Measurements from ENCODE around the gene G3BP1.
"Not testable (repeated sequence)": the region's sequence is repeated elsewhere in the genome, so short reads cannot be mapped to it uniquely, and the experiment has no call there.

The G3BP1 gene

DNA sequence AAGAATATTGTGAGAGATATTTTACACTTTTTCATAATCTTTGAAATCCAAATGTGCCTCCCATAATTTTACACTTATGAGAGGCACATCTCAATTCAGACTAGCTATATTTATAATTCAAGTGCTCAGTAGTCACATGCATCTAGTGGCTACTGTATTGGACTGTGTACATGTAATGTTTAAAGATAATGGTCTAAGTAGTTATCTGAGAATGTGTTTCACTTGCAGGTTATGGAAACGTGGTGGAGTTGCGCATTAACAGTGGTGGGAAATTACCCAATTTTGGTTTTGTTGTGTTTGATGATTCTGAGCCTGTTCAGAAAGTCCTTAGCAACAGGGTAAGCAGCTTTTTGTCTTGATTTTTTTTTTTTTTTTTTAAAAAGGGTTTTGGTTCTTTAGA, 28.8 kb downstream of the G3BP1 start:
- DNase-seq, result no peak

DNA sequence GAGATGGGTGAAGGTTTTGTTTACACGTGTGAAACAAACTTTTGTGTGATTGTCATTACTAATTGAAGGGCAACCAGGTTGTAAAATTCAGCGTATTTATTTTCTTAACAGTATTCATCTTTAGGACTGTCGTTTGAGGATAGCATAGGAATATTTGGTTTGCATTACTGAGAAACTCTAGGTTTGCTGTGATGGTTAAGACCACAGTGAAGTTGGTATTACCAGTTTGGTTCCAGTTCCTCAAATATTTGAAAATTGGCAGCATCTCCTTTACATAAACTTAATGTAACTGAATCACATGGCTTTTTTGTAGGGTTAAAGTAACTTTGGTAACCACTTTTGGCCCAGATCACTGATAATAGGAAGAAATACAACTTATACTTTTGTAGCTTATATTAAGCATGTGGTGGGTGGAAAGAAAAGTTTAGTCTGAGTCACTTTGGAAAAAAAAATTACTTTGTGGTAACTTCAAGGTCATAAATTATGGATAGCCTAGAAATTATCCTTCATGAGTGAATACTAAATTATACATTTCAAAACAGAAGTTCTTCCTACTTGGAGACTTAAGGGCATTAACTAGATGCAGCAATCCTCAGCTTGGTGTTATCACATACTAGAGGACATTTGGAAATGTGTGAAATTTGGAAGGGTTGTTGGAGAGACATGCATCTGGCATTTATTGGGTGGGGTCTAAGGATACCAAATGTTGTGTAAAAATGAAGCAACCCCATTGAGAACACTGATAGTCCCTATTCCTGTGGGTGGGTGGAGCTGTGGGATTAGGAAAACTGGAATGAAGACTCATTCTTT, 33.9 kb downstream of the G3BP1 start:
- DNase-seq, result no peak

DNA sequence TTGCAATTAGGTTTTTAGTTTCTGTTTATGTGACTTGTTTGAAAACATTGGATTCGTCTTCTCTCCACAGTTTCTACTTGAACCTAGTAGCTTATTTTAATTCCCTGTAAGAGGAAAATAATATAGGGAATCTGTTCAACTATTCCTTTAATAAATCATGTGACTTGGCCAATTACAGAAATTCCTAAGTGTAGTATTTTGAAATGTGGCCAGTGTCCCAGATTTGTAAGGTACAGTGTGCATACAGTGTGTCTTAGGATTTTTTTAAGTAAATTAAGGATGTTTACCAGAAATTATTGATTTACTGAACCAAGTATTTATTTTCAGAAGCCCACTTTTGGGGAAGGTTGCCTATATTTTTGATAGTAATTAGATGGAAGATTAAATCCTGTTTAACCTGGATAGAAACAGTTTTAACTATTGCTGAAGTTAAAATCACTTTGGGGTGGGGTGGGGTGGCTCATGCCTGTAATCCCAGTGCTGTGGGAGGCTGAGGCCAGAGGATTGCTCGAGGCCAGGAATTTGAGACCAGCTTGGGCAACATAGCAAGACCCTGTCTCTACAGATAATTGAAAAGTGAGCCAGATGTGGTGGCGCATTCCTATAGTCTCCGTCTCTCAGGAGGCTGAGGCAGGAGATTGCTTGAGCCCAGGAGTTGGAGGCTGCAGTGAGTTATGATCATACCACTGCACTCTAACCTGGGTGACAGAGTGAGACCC, 36.9 kb downstream of the G3BP1 start:
- no peak for DNase-seq

DNA sequence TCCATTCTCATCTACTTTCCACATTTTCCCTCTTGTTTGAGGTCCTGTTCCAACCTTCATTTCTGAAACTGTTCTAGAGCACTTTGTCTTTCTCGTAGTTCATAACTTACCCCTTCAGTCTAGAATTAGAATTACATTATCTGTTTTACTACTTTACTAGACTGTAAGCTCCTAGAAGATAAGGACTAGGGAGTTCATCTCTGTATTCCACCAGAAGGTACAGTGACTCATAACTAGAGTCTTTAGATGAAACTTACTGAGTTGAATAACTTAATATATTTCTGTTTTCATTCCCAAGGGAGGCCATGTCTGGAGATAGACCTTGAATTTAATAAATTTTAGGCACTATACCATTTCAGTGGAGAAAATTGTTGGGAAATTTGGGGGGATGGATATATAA, 38.7 kb downstream of the G3BP1 start:
- no peak for DNase-seq

DNA sequence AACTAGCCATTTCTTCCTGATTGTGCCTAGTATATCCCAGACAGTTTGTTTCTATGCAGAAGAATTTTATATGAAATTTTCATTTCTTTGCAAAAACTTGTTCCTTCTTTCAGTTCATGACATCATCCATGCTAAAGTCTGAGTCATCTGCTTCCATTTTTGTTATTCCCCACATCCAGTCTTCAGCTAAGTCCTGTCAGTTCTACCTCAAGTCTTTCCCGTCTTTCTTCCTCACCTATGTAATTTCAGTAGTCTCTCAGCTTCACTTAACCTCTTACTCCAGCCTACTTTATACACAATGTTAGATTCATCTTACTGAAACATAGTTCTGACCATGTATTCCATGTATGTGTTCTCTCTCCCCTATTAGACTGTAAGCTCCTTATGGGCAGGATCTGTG, 39.1 kb downstream of the G3BP1 start:
- DNase-seq, result no peak

DNA sequence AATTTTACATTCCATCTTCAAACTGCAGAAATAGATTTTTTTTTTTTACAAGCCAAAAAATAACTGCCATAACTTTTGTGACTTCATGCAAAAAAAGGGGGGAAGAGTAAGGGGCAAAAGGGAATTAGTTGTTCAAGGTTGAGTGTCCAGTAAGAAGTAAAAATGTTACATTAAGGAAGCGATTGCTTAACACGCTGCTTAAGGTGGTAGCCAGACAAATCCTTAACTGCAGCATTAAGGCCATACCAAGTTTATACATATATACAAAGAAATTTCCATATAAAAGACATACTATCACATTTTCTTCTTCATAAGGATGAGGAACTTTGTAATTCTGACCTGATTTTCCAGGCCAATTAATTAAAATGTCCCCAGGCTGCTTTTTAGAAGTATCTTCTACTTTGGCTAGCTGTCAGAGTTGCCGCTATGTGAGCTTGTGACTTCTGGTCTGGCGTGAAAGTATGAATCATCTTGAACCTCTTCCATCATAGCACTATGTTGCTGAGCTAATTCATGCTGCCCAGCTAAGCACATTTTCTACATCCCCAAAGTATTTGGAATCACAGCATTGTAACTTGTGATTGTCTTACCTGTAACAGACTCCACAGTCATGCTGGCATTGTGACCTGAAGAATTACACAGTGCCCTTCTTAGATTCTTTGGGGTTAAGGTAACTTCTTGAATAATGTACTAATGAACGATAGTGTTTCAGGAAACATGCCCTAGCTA, 40.0 kb downstream of the G3BP1 start:
- no peak for DNase-seq

DNA sequence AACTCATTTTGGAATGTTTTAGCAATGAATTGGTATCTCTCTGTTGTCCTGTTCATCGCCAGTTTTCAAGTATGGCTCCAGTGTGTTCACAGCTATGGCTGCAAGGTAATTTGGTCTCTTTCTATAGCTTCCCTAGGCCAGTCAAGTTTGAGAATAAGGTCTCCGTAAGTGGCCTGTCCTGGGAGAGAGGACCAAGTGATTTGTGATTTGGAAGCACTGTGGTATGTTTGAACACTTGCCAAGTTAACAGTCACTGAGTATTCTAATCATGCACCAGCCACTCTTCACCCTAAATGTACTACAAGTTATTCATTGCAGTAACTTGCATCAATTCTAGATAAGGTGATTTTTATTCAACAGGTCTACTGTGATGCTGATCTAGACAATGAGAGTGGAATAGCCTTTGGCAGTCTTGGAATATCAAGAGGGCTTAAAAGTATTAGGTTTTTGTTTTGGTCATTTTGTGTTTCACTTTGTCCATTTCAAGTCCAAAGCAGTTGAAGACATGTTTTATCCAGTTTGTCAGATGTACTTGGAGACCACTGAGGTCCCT, 41.1 kb downstream of the G3BP1 start:
- no peak for DNase-seq

DNA sequence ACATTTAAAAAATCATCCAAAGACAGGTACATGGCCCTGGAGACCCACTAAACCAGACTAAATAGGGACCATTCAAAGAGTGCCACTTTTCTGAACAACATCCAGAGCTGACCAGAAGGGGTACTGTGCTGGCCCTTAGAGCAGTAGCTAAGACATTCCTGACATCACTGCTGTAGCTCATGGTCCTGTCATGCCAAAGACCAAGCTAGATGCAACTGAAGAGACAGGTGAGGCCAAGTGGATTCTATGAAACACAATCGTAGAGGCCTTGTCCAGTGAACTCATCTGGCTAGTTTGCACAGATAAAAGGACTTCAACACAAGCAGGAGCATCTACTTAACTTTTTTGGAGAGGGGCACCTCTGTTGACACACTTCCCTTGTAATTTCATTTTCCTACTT, 43.3 kb downstream of the G3BP1 start:
- DNase-seq, result no peak

DNA sequence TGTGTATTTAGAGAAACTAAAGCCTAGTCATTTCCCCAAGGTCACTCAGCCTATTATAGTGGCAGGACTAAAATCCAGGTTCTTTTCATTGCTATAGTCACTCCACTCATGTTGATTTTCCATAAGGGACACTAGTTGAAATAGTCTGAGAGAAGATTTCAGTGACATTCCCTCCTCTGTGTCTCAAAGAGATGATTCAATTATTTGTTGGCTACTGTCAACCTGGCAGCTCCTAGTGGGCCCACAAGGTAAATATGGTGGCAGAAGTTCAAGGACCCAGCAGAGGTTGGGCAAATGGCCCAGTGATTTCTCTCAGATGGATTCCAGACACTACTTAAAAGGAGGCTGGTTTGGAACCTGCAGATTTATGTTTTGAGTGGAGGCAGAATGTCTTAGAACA, 48.1 kb downstream of the G3BP1 start:
- DNase-seq, result no peak

DNA sequence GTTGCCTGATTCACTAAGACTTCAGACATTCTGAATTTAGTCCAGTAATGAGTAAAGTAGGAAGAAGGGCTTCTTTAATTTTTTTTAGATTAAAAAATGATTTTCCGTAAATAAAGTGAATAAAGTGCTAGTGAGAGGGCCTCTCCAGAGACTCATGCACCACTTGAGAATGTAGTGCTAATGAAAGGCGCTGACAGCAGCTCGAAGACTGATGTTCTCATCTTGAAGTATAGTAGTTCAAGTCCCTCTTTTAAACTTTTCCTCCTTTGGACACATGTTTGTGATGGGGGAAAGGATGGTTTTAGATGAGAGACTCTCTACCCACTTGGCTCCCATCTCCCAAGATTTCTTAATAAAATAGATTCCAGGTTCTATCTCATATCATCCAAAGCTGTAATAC, 48.5 kb downstream of the G3BP1 start:
- no peak for DNase-seq

DNA sequence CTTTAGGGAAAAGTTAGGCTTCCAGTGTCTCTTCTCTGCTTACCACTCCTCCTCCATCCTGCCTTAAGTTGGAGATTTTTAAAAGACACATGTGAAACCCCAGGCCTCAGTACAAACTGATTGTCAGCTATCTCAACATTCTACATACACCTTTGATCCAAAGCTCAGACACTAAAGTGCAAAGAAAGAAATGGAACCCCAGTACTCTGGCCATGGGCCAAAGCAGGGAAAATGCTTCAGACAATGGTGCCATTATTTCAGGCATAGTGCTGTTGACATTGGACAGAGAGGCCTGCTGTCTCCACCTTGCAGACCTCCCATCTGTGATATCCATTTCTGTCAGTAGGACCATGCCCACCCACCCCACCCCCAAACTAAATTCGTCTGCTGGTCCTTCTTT, 49.1 kb downstream of the G3BP1 start:
- no peak for DNase-seq

DNA sequence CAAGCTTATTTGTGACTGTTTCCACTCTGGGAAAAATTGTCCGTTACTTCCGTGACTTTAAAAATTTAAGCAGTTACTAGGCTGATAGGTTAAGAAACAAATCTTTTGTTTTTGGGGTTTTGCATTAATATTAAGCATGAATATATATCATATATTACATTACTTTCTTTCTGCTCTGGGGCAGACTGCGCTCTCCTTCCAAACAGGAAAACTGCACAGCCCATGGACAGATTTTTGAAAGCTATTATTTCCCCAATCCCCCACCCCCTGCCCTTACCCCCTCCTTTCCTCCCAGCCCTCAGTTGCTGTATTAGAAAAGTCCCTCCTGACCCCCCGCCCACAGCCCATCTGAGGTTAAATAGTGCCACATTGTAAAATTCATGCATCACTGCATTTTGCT, 50.4 kb downstream of the G3BP1 start:
- no peak for DNase-seq

DNA sequence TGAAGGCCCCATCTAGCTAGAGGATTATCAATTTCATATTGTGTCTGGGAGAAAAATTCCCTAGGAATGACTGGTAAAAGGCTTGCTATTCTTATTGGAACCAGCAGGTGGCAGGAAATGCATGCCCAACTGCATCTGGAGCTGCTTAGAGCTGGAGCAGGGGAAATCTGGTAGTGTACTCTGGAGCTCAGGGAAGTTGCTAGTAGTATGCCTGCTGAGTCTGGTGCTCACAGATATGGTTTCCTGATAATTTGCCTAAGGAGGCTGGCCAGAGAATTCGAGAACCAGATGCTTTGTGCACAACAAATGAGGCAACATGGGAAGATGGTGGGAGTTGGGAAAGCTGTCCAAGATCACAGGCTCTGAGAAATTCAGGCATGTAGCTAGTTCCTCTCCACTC, 53.7 kb downstream of the G3BP1 start:
- no peak for DNase-seq

DNA sequence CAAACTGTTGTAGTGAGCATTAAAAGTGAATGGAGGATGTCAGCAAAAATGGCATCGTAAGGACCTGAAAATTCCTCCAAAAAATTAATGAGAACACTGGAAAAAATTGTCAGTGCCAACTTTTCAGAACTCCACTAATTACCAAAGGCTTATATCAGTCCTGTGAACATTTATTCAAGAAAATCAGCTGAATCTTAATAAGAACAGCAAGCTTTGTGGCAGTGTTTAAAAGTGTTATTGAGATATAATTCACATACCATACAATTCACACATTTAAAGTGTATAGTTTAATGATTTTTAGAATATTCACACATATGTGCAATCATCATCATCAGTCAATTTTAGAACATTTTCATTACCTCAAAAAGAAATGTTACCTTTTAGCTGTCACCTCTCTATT, 57.6 kb downstream of the G3BP1 start:
- no peak for DNase-seq

DNA sequence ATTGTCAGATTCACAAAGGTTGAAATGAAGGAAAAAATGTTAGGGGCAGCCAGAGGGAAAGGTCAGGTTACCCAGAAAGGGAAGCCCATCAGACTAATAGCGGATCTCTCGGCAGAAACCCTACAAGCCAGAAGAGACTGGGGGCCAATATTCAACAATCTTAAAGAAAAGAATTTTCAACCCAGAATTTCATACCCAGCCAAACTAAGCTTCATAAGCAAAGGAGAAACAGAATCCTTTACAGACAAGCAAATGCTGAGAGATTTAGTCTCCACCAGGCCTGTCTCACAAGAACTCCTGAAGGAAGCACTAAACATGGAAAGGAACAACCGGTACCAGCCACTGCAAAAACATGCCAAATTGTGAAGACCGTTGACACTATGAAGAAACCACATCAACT, 61.1 kb downstream of the G3BP1 start:
- not testable (repeated sequence) for DNase-seq

DNA sequence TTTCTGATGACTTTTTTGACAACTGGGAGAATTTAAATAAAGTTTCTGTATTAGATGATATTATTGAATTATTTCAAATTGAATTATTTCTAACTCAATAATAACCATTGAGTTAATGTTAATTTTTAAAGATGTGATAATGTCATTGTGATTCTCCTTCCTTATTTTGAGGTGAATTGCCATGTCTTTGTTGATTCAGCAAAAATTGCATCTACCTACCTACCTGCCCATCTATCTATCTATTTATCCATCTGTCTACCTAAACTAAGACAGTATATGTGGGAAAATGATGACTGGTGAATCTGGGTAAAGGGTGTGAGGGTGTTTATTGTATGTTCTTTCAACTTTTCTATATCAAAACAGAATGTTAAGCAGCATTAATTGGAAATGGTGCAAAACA, 75.0 kb downstream of the G3BP1 start:
- no peak for DNase-seq

DNA sequence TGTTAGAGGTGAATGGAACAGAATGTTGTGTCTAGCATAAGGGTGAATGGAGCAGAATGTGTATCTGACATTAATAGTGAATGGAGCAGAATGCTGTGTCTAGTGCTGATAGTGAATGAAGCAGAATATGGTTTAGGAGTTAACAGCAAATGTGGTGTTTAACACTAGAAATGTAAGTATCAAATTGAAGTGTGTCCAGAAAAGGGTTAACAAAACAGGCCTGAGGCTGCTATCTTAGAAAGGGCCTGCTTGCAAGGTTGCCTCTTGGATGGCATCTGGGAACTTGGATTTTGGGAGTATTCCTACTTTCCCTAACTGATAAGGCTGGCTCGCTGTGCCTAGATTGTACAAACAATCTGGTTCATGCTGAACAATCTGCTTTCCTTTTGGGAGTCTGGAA, 76.1 kb downstream of the G3BP1 start:
- no peak for DNase-seq

DNA sequence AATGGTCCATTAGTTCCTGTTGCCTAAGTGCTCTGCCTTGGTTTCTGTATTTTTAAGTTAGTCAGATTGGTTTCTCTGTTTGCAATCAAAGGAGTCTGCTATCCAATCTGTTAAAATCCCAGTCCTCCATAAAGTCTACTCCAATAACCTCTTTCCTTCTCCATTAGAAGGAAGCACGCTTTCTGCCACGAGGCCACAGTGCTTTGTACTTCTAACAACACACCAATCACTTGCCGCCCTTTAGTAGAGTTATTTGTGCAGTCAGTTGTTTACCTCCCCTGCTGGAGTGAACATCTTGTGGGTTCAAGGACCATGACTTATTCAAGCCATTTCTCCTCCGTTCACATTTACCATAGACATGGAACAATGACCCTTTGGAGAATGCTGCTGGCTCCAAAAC, 83.9 kb downstream of the G3BP1 start:
- no peak for DNase-seq

DNA sequence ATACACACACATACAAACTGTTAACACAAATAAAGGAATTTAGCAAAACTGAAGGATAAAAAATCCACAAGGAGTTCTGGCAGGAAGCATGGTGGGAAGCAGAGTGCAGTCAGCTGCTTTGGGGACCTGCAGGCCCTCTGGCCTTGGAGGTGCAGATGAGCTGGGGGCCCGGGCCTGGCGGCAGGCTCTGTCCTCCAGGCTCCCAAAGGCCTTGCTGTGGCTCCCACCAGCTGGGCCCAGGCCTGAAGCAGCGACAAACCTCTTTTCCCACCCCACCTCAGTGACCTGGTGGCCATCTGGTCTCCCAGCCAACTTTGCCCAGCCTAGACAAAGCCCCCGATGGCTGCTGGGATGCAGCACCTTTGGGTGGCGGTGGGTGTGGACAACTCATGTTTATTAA, 85.1 kb downstream of the G3BP1 start:
- no peak for DNase-seq

DNA sequence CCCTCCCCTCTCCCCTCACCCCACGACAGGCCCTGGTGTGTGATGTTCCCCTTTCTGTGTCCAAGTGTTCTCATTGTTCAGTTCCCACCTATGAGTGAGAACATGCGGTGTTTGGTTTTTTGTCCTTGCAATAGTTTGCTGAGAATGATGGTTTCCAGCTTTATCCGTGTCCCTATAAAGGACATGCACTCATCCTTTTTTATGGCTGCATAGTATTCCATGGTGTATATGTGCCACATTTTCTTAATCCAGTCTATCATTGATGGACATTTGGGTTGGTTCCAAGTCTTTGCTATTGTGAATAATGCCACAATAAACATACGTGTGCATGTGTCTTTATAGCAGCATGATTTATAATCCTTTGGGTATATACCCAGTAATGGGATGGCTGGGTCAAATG, 89.1 kb downstream of the G3BP1 start:
- DNase-seq, result not testable (repeated sequence)

Measured in NCI-H1048 (cell line).